ENCODE results near the gene AGO3.

DNA sequence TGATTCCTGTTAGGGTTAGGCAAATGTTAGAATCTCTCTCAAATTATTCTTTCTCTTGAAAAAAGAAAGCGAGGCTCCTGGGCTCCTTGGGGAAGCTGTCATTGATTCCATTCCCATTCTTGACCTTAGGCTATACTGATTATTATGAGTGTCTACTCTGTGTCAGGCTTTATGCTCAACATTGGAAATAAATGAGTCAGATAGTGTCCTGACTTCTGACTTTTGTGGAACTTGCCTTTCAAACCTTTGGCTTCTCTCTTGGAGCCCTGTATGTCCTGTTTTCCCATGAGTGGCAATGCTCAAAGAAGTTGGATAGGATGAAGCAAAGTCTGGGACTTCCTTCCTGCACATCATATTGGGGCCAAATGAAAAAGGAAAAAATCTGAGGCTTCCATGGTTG is 36.2 kb upstream of the AGO3 start:
- TF ChIP-seq GATA2 (IDR thresholded peaks at IDR 0.05; ENCODE audit: insufficient read depth, insufficient read length, low read depth, low read length) (no peak), POLR2AphosphoS5 (IDR thresholded peaks at IDR 0.05; ENCODE audit: insufficient read depth, low read depth, low read length) (no peak), POLR2A (IDR thresholded peaks at IDR 0.05; ENCODE audit: low read depth, low read length) (no peak)
- TF ChIP-seq, protein P1, sequence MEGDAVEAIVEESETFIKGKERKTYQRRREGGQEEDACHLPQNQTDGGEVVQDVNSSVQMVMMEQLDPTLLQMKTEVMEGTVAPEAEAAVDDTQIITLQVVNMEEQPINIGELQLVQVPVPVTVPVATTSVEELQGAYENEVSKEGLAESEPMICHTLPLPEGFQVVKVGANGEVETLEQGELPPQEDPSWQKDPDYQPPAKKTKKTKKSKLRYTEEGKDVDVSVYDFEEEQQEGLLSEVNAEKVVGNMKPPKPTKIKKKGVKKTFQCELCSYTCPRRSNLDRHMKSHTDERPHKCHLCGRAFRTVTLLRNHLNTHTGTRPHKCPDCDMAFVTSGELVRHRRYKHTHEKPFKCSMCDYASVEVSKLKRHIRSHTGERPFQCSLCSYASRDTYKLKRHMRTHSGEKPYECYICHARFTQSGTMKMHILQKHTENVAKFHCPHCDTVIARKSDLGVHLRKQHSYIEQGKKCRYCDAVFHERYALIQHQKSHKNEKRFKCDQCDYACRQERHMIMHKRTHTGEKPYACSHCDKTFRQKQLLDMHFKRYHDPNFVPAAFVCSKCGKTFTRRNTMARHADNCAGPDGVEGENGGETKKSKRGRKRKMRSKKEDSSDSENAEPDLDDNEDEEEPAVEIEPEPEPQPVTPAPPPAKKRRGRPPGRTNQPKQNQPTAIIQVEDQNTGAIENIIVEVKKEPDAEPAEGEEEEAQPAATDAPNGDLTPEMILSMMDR (IDR thresholded peaks at IDR 0.05; ENCODE audit: extremely low read depth in 1 of 2, insufficient read depth in 1 of 2, low read depth in 1 of 2, low read length in 2 of 2): no peak
- TF ChIP-seq, protein P2, sequence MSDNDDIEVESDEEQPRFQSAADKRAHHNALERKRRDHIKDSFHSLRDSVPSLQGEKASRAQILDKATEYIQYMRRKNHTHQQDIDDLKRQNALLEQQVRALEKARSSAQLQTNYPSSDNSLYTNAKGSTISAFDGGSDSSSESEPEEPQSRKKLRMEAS (IDR thresholded peaks at IDR 0.05; ENCODE audit: insufficient read depth, insufficient read length): no peak

Data from endothelial cell of umbilical vein (primary cell).